Mesodermal cell (in vitro differentiated cells): ENCODE data around the gene PMM2.
A peak's percentile ranks its signal among the peaks of the same experiment; 100 is the strongest.
"Not testable (repeated sequence)": the region's sequence is repeated elsewhere in the genome, so short reads cannot be mapped to it uniquely, and the experiment has no call there.

Experiments used
- H3K27ac ChIP-seq: 2 replicates; pipeline ENCODE4 v1.7.0; 2013; ENCODE audit warnings: mild to moderate bottlenecking, low read depth, low read length, moderate library complexity; ENCODE audit not compliant: severe bottlenecking
- H3K36me3 ChIP-seq: 2 replicates; pipeline ENCODE4 v1.7.1; 2013; ENCODE audit warnings: mild to moderate bottlenecking, low read length, moderate library complexity; ENCODE audit not compliant: control insufficient read depth, insufficient read depth
- H3K4me1 ChIP-seq: one replicate; pipeline ENCODE4 v1.7.1; 2013; ENCODE audit warnings: mild to moderate bottlenecking, low read length; ENCODE audit not compliant: insufficient read depth, control insufficient read depth, poor library complexity, severe bottlenecking
- H3K4me3 ChIP-seq: 2 replicates; pipeline ENCODE4 v1.7.0; 2013; ENCODE audit warnings: low read length, control low read depth, mild to moderate bottlenecking; ENCODE audit not compliant: insufficient read depth, poor library complexity, severe bottlenecking; ENCODE audit errors: extremely low read depth
- H3K9me3 ChIP-seq: 2 replicates; pipeline ENCODE4 v1.7.1; 2013; ENCODE audit warnings: mild to moderate bottlenecking, low read length, moderate library complexity; ENCODE audit not compliant: control insufficient read depth
- WGBS, 2 experiments: methylation state at CpG; one replicate each; pipeline ENCODE4 v1.1.5; 2013; ENCODE audit warnings: missing lambda C conversion rate in 2 of 2; ENCODE audit not compliant: insufficient coverage in 2 of 2; 5-methylcytosine and 5-hydroxymethylcytosine counted together

PMM2 gene

DNA sequence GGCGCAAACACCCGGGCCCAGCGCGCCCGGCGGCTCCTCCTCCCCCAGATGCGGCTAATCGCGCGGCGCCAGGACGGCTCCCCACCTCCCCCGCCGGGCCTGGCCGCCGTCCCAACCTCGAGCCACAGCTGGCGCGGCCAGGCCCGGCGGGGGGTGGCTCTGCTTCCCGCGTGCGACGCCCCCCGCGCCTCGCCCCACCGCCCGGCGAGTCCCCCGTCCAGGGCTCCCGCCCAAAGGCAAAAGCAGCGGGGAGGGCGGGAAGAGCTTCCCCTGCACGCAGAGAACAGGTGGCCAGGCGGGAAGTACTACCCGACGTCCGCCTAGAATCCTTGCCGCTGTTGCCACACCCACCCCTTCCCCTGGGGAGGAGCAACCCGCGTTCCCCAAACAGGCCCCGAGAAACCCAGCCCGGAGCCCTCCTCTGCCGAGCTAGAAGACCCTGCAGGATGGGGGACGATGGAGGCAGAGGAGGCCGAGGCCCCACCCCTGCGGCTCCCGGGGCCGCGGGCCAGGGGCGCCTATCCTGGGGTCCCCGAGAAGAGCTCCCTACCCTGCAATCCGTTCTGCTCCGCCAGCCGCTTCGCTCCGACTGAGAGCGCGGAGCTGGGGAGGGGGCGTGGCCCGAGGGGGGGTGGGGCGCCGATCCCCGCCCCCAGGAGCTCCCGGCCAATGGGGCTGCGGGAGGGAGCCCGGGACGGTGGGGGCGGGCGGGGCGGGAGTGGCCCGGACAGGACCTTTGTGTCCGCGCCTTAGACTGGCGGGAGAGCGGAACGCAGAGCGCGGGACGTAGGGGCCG, 71.0 kb downstream of the PMM2 start, which contains the start of gene CARHSP1:
Gene CARHSP1 (minus strand): TSS at position 591 of the 796 bp plus-strand sequence. CDS start 9,678 bp downstream, outside the sequence.
- Histone ChIP-seq H3K27ac (peak within 1 kb of the TSS; percentile 79), H3K4me1 (peaks cover 27% of the 10 kb centered on the region), H3K4me3 (peak within 1 kb of the TSS; percentile 76), H3K36me3 (peaks cover 3% of the 10 kb centered on the region), H3K9me3 (no peaks in the 10 kb centered on the region)
- 0 to 1% methylated on average over 33 to 67 of the region's 83 CpGs for WGBS, 2 experiments

DNA sequence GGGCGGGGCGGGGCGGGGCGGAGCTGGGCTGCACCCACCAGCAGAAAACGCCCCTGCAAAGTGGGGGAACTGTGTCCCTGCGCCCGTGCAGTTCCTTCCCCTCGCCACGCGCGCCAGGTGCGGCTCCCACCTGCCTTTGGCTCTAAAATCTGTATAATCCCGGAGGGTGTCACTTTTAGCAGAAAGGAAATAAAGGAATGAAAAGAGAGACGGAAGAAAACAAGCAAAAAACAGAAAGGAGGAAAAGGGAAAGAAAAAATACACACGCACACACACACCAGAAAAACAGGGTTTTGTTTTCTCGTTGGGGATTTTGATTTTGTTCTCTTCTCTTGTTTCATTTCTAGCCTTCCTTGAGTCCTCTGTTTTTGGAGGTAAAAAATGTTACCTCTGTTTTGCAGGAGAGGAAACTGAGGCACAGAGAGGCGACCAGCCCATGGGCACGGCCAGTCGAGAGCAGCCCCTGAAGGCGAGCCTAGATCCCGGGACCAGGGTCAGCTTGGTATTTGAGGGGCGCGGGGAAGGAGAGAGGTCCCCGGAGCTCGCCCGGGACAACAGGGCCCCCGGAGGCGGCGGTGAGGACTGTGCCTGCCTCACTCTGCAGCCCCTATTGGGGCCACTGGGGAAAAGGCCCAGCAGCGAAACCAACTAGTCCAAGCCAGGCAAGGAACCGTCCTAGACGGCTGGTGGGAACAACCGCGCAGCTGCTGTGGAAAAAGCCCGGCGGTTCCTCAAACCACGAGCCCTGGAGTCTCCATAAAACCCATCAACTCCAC, 71.8 kb downstream of the PMM2 start:
- WGBS, 2 experiments: 30 to 39% methylated on average over 18 to 27 of the region's 37 CpGs
- peak overlapping the region; percentile 29 for H3K4me3 ChIP-seq
- H3K36me3 ChIP-seq: peaks cover 3% of the 10 kb centered on the region
- peak overlapping the region; percentile 24 for H3K27ac ChIP-seq
- peaks cover 19% of the 10 kb centered on the region for H3K4me1 ChIP-seq
- H3K9me3 ChIP-seq: no peaks in the 10 kb centered on the region

DNA sequence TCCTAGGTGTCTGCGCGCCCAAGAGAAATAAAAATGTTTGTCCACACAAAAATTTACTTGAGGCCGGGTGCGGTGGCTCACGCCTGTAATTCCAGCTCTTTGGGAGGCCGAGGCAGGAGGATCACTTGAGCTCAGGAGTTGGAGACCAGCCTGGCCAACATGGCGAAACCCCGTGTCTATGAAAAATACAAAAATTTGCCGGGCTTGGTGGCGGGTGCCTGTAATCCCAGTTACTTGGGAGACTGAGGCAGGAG, 72.3 kb downstream of the PMM2 start:
- WGBS, 2 experiments: 89 to 92% methylated on average over 10 of the region's 10 CpGs
- peaks cover 14% of the 10 kb centered on the region for H3K4me1 ChIP-seq
- H3K4me3 ChIP-seq, H3K9me3 ChIP-seq, H3K27ac ChIP-seq, H3K36me3 ChIP-seq: not testable (repeated sequence)

DNA sequence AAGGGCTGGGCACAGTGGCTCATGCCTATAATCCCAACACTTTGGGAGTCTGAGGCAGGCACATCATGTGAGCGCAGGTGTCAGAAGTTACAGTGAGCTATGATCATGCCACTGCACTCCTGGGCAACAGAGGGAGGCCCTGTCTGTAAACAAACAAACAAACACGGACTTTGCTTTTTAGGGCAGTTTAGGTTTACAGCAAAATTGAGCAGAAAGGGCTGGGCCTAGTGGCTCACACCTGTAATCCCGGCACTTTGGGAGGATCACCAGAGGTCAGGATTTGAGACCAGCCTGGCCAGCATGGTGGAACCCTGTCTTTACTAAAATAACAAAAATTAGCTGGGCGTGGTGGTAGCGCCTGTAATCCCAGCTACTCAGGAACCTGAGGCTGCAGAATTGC, 74.4 kb downstream of the PMM2 start:
- no peaks in the 10 kb centered on the region for H3K9me3 ChIP-seq
- WGBS, 2 experiments: 92 to 94% methylated on average over 5 of the region's 5 CpGs
- H3K27ac ChIP-seq: no peak overlapping the region

DNA sequence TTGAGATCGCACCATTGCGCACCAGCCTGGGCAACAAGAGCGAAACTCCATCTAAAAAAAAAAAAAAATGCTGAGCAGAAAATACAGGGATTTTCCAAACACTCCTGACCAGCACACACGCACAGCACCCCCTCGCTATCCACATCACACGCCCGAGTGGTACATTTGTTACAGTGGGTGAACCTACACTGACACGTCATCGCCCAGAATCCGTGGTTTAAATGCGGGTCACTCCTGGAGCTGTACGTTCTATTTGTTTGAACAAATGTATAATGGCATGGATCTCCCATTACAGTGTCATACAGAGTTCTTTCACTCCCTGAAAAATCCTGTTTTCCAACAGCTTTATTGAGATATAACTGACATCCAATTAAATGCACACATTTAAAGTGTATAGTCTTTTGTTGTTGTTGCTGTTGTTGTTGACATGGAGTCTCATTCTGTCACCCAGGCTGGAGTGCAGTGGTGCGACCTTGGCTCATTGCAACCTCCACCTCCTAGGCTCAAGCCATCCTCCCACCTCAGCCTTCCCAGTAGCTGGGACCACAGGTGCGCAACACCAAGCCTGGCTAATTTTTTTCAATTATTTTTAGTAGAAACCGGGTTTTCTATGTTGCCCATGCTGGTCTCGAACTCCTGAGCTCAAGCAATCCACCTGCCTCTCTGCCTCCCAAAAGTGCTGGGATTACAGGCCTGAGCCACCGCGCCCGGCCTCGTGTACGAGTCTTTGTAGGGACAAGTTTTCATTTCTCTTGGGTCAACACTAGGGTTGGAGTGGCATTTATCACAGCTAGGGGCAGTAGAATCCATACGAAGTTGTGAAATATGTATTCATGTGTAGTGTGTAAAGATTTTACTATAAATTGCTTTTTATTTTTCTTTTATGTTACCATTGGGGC, 75.6 kb downstream of the PMM2 start:
- H3K36me3 ChIP-seq: no peaks in the 10 kb centered on the region
- H3K9me3 ChIP-seq: no peaks in the 10 kb centered on the region
- 85 to 90% methylated on average over 17 to 19 of the region's 22 CpGs for WGBS, 2 experiments
- H3K4me1 ChIP-seq: peaks cover 11% of the 10 kb centered on the region
- no peak overlapping the region for H3K27ac ChIP-seq
- no peak overlapping the region for H3K4me3 ChIP-seq

More for the DNA sequence above, 74.4 kb downstream of the PMM2 start:
- no peak overlapping the region for H3K4me3 ChIP-seq
- no peaks in the 10 kb centered on the region for H3K36me3 ChIP-seq
- H3K4me1 ChIP-seq: peaks cover 5% of the 10 kb centered on the region

DNA sequence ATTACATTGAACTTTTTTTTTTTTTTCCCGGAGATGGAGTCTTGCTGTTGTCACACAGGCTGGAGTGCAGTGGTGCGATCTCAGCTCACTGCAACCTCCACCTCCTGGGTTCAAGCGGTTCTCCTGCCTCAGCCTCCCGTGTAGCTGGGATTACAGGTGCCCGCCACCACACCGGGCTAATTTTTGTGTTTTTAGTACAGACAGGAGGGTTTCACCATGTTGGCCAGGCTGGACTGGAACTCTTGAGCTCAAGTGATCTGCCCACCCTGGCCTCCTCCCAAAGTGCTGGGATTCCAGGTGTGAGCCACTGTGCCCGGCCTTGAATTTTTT, 76.2 kb downstream of the PMM2 start:
- peaks cover 16% of the 10 kb centered on the region for H3K4me1 ChIP-seq
- not testable (repeated sequence) for H3K4me3 ChIP-seq, H3K36me3 ChIP-seq, H3K9me3 ChIP-seq, H3K27ac ChIP-seq
- WGBS, 2 experiments: 92 to 95% methylated on average over 4 to 6 of the region's 7 CpGs

DNA sequence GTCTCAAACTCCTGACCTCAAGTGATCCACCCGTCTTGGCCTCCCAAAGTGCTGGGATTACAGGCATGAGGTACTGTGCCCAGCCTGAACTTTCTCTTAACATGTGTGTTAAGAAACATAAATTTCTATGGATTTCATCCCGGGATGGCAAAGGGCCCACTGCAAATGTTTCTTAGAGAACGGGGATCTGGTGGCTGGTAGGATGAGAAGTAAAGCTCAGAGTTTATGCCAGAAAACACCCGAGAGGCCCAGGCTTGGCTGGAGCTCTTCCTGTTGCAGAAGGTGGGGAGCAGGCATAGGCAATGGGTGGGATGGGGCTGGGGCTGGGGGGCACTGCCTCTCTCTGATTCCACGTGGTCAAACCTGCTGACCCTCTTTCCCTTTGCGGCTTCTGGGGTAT, 76.7 kb downstream of the PMM2 start:
- Histone ChIP-seq H3K36me3 (no peaks in the 10 kb centered on the region), H3K4me1 (peaks cover 15% of the 10 kb centered on the region), H3K4me3 (no peak overlapping the region), H3K27ac (no peak overlapping the region), H3K9me3 (no peaks in the 10 kb centered on the region)
- WGBS, 2 experiments: 89 to 96% methylated on average over 4 to 6 of the region's 6 CpGs

DNA sequence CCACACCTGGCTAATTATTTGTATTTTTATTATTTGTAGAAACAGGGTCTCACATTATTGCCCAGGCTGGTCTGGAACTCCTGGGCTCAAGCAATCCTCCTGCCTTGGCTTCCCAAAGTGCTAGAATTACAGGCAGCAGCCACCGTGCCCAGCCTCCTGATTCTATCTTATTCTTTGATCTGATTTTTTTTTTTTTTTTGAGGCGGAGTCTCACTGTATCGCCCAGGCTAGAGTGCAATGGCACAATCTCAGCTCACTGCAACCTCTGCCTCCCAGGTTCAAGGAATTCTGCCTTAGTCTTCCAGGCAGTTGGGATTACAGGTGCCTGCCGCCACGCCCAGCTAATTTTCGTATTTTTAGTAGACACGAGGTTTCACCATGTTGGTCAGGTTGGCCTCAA, 77.7 kb downstream of the PMM2 start:
- H3K4me1 ChIP-seq: peaks cover 11% of the 10 kb centered on the region
- 82 to 83% methylated on average over 6 to 7 of the region's 7 CpGs for WGBS, 2 experiments

DNA sequence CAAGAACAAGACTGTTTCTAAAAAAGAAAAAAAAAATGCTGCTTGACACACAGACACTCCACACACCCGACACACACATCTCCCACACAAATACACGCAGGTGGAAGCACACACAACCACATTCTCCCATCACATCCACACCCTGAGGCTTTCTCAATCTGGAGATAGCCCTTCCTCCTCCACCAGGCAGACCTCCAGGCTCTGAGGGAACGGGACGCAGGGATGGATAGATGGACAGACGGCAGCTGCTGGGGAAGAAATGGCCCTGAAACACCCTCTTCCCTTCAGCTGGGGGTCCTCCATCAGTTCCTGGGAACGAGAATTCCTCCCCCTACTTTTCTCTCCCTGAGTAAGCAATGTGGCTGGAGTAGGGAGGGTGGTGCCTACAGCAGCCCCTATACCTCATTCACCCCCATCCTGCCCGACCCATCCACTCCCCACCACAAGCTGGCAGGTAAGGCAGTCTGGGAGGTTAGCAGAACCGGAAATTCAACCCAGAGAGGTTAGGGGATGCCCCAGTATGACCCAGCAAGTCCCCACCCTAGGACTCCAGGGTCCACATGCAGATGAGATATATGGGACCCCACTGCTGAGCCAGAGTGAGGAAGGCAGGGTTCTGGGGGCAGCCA, 80.4 kb downstream of the PMM2 start:
- H3K4me1 ChIP-seq: peaks cover 11% of the 10 kb centered on the region
- H3K4me3 ChIP-seq: no peak overlapping the region
- H3K9me3 ChIP-seq: no peaks in the 10 kb centered on the region
- H3K27ac ChIP-seq: no peak overlapping the region
- no peaks in the 10 kb centered on the region for H3K36me3 ChIP-seq
- WGBS, 2 experiments: 96 to 100% methylated on average over 3 to 5 of the region's 8 CpGs

More for the DNA sequence above, 77.7 kb downstream of the PMM2 start:
- H3K9me3 ChIP-seq, H3K36me3 ChIP-seq, H3K4me3 ChIP-seq, H3K27ac ChIP-seq: not testable (repeated sequence)

DNA sequence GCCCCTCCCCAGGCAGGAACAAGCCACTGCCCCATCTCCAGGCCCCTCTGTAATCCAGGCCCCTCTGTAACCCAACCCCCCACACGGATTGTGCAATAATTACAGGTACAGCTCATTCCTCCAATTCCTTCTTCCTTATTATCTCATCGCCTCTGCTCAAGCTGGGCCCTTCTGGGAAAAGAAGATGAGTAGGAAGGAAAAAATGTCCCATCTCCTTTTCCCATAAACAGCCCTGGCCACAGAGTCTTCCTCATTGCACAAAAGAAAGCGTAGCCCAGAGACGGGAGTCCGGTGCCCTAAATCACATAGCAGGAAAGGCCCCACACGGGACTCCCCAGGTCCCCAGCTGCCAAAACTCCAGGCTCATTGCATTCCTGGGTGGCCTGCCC, 80.9 kb downstream of the PMM2 start:
- H3K36me3 ChIP-seq: no peaks in the 10 kb centered on the region
- 87 to 100% methylated on average over 3 to 4 of the region's 6 CpGs for WGBS, 2 experiments
- no peak overlapping the region for H3K4me3 ChIP-seq
- H3K27ac ChIP-seq: peak overlapping the region; percentile 43
- H3K9me3 ChIP-seq: no peaks in the 10 kb centered on the region
- peaks cover 11% of the 10 kb centered on the region for H3K4me1 ChIP-seq
